Right ventricle myocardium superior (tissue), 1 donor: Measurements from ENCODE around the gene CDKL5. TPM values are rescaled to one million over a fixed set of nuclear protein-coding genes. Genes with fewer than 3 reads are reported as not detected.
A peak's percentile ranks its signal among the peaks of the same experiment; 100 is the strongest.
"Not testable (repeated sequence)": the region's sequence is repeated elsewhere in the genome, so short reads cannot be mapped to it uniquely, and the experiment has no call there.

ENCODE experiments used
- ATAC-seq: fragments of 200-7000 bp; cut with Tn5 transposase; one replicate; pipeline ENCODE4 v1.9.1; 2020; ENCODE audit warnings: mild to moderate bottlenecking; ENCODE audit not compliant: poor library complexity
- DNase-seq: peaks from one replicate; pipeline ENCODE4 v3.0.0-alpha.2; 2020
- intact Hi-C: fragments of 100-400 bp; cut with DNase I; formaldehyde crosslinking; loops from one replicate; pipeline ENCODE4 v1.11.2; 2022
- long read RNA-seq: library from polyadenylated mRNA; unstranded; transcript quantifications from one replicate; pipeline ENCODE4 v2.0.0, GENCODE V29; 2021
- total RNA-seq: library from RNA; stranded (reverse); fragmentation: NEBNext Ultra II Directional; extraction: Animal tissue kit (Norgen Biotek cat#: 25700); gene quantifications from one replicate; pipeline ENCODE4 v1.2.1, GENCODE V29; 2021
- donor health status: DM: no; HTN: yes; CAD: no; lungs with severe emphysema.

CDKL5 gene
- total RNA-seq = 8.5 TPM
- long read RNA-seq, partial matches to known transcripts = 0 of 2 reads
- long read RNA-seq, other reads (novel, unspliced or antisense) = 2 of 2 reads

- ATAC-seq = peak; percentile 98
- DNase-seq = peak; percentile 98
- intact Hi-C loops = no loop called here
These were observed at the start of gene CDKL5 for GRCh38 chrX:18425199-18426003. Gene CDKL5, plus strand, starts transcription at chrX:18425608. Its CDS starts 81,489 bp downstream, at chrX:18507097.

GRCh38 chrX:18377796-18378195 lies 47.6 kb upstream of the CDKL5 start:
- intact Hi-C loops = no loop called here
- DNase-seq (no peak), ATAC-seq (no peak)

DNA sequence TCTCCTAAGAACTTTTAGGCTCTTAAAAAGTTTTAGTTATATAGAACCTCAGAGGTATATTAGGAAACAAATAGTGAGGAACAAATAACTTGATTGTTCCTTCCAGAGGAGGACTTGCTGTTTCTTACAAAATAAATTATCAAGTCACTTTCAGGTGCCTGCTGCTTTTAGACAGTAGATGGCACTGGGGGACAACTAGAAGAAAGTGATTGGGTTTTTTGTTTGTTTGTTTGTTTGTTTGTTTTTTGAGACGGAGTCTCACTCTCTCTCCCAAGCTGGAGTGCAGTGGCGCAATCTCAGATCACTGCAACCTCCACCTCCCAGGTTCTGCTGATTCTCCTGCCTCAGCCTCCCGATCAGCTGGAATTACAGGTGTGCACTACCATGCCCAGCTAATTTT lies 35.4 kb upstream of the CDKL5 start:
- no peak for DNase-seq
- intact Hi-C loops = loop anchor here (5.0 to 10.0 kb wide), 2 partner anchors 515 to 947 kb away; no protein-coding TSS in a partner anchor

GRCh38 chrX:18390941-18391538 lies 34.4 kb upstream of the CDKL5 start:
- DNase-seq = peak; percentile 69
- intact Hi-C loops = loop anchor here (5.0 to 10.0 kb wide), 2 partner anchors 514 to 946 kb away; no protein-coding TSS in a partner anchor
- ATAC-seq = no peak

More for the DNA sequence above, 35.4 kb upstream of the CDKL5 start:
- ATAC-seq = no peak

GRCh38 chrX:18394477-18394876 lies 30.9 kb upstream of the CDKL5 start:
- intact Hi-C loops = loop anchor here (5.0 to 10.0 kb wide), 2 partner anchors 510 to 943 kb away; no protein-coding TSS in a partner anchor
- ATAC-seq (no peak), DNase-seq (no peak)

DNA sequence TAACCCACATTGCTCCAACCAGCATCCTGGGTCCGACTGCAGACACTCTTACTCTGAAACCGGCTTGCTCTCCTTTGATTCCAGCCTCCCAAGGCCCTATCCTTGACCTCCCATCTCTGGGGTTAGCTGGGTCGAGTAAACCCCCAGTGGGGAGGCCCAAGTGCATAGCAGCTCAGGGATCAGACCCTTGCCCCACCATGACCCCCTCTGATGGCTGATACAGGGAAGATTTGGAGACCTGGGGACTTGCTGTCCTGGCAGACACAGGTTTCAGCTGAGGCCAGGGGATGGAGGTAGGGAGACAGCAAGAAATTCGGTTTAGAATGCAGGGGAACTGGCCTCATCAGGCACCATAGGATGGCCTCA lies 23.6 kb upstream of the CDKL5 start:
- ATAC-seq = no peak
- intact Hi-C loops = no loop called here
- DNase-seq = no peak

- no peak for DNase-seq
- intact Hi-C loops = no loop called here
- ATAC-seq = no peak
These were observed 18.7 kb upstream of the CDKL5 start for GRCh38 chrX:18406531-18407266.

DNA sequence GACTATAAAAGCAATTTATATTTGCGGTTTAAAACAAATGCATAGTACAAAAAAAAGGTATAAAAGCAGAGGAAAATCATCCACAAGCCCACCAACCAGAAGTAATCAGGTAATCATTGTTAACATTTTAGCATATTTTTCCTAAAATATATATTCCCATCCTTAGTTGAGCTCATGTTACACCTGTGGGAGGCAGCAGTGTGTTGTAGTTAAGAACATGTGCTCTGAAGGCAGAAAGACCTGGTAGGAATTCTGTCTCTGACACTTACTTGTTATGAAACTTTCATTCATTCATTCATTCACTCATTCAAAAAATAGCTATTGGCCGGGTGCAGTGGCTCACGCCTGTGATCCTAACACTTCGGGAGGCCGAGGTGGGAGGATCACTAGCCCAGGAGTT lies 15.4 kb upstream of the CDKL5 start:
- peak; percentile 73 for ATAC-seq
- intact Hi-C loops = loop anchor here (5.0 kb wide), 1 partner anchor 487 kb away; no protein-coding TSS in a partner anchor

DNA sequence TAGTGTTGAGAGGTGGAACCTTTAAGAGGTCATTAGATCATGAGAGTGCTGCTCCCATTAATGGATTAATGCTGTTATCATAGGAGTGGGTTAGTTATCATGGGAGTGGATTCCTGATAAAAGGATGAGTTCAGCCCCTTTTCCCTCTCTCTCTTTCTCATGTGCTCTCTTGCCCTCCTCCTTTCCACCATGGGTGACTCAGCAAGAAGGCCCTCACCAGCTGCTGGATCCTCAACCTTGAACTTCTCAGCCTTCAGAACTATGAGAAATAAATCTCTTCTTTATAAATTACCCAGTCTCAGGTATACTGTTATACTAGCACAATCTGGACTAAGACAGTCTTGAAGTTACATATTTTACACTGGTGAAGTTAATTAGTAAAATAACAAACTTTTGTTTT lies 10.0 kb upstream of the CDKL5 start:
- no peak for ATAC-seq
- intact Hi-C loops = no loop called here

More for the DNA sequence above, 15.4 kb upstream of the CDKL5 start:
- DNase-seq = no peak

GRCh38 chrX:18422325-18422724 lies 3.1 kb upstream of the CDKL5 start:
- DNase-seq (no peak), ATAC-seq (no peak)
- intact Hi-C loops = no loop called here

More for the DNA sequence above, 10.0 kb upstream of the CDKL5 start:
- no peak for DNase-seq

DNA sequence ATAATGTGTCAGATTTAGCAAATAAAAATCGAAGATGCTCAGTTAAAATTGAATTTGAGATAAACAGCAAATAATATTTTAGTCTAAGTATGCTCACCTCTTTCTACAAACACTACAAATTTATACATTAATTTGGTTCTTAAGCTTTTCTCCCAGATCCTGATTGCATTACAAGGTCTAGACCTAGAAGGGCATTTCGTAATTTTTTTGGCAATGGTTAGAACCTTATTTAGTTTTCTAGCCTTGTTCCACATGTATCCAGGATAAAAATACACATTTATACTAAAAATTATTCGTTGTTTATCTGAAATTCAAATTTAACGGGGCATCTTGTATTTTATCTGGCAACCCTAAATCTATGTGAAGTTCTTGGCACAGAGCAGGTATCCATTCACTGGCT lies 2.5 kb upstream of the CDKL5 start:
- ATAC-seq (no peak), DNase-seq (no peak)
- intact Hi-C loops = no loop called here

GRCh38 chrX:18424482-18425198 lies 768 bp upstream of the CDKL5 start:
- ATAC-seq = peak; percentile 26
- DNase-seq = peak; percentile 41
- intact Hi-C loops = no loop called here

- no peak for DNase-seq
- no peak for ATAC-seq
- intact Hi-C loops = no loop called here
These were observed 554 bp downstream of the CDKL5 start for GRCh38 chrX:18426004-18426320.

DNA sequence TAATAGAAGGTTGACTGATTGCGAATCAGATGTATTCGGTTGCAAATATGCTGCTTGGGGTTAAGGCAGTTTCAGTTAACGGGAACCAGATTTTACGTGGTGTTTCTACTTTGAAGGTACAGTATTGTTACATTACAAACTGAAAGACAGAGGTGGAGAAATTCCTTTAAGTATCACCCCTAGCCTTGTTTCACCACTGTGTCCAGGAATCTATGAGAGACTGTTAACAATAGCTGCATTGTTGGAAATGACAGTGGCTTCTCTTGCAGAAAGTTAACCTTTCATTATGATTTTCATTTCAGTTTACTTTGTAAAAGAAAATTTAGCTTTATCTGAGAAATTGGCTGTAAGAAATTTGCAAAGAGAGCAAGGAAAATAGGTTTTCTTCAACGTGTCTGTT lies 2.6 kb downstream of the CDKL5 start:
- ATAC-seq (no peak), DNase-seq (no peak)
- intact Hi-C loops = no loop called here

- ATAC-seq, DNase-seq, intact Hi-C loops: not testable (repeated sequence)
These were observed 7.9 kb downstream of the CDKL5 start for GRCh38 chrX:18433288-18433687.

GRCh38 chrX:18434896-18435295 lies 9.5 kb downstream of the CDKL5 start:
- DNase-seq (no peak), ATAC-seq (no peak)
- intact Hi-C loops = no loop called here

GRCh38 chrX:18436017-18436416 lies 10.6 kb downstream of the CDKL5 start:
- intact Hi-C loops = no loop called here
- ATAC-seq (no peak), DNase-seq (no peak)

DNA sequence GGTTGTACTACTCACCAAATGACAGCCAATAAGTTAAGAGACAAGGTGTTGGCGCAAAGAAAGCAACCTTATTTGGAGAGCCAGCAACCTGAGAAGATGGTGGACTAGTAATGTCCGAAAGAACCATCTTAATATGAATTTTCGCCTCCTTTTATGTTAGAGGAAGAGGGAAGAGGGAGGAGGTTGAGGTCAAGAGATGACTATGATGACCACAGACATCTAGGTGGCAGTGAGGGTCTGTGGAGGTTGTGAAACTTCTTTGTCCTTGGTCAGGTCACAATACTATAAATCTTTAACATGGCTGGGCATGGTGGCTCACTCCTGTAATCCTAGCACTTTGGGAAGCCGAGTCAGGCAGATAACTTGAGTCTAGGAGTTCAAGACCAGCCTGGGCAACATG lies 15.4 kb downstream of the CDKL5 start:
- intact Hi-C loops = no loop called here
- no peak for DNase-seq
- ATAC-seq = no peak
